GM12878 (cell line): ENCODE measurements around the gene MCOLN3. TPM values are rescaled to one million over a fixed set of nuclear protein-coding genes. Genes with fewer than 3 reads are reported as not detected.

Experiments
- ATAC-seq: fragments of 200-7000 bp; cut with Tn5 transposase; 3 replicates; pipeline ENCODE4 v1.9.1; 2020; ENCODE audit warnings: mild to moderate bottlenecking, moderate library complexity
- BruUV-seq: library from RNA; stranded (reverse); fragments of 400-500 nt; replicated peaks from 2 replicates; lab custom pipeline; 2021; lab: Mats Ljungman, UMichigan
- CTCF ChIA-PET: fragments of 300-600 bp; sonication (Branson Sonifier 250); formaldehyde crosslinking; extraction: SDS; loops from one replicate; lab custom pipeline; 2021; ENCODE audit warnings: inconsistent platforms; lab: Yijun Ruan, JAX
- POLR2A ChIA-PET: fragments of 350-600 bp; formaldehyde crosslinking; extraction: SDS; loops from one replicate; lab custom pipeline; 2021; ENCODE audit warnings: inconsistent platforms; lab: Charles Lee
- RAD21 ChIA-PET: fragments of 300-600 bp; sonication (Branson Sonifier 250); formaldehyde crosslinking; loops from one replicate; lab custom pipeline; 2023; ENCODE audit warnings: antibody characterized with exemption; ENCODE audit not compliant: unreplicated experiment; lab: Charles Lee
- SMC1A ChIA-PET: fragments of 300-600 bp; sonication (Branson Sonifier 250); formaldehyde crosslinking; loops from one replicate; lab custom pipeline; 2023; ENCODE audit not compliant: unreplicated experiment, uncharacterized antibody; lab: Charles Lee
- DNase-seq: peaks from one replicate; pipeline ENCODE4 v3.0.0-alpha.2; 2011; ENCODE audit warnings: low read depth, low spot score
- FAIRE-seq: peaks from 3 replicates; lab custom pipeline; 2011; peaks lifted over from hg19 to GRCh38; lab: Jason Lieb, UNC
- H2AFZ ChIP-seq: 2 replicates; pipeline ENCODE4 v1.6.0; 2011; ENCODE audit warnings: low read depth, low read length, control low read depth; ENCODE audit not compliant: control insufficient read depth
- H3K27ac ChIP-seq: 2 replicates; pipeline ENCODE4 v1.5.1; 2011; ENCODE audit warnings: control low read depth; ENCODE audit not compliant: control insufficient read depth, insufficient read depth
- H3K27me3 ChIP-seq, 2 experiments: replicated peaks in 1 of 2; 2 replicates each; pipeline versions ENCODE4 v1.6.0 to v1.6.1; 2011; ENCODE audit warnings: low read length in 1 of 2; ENCODE audit not compliant: control insufficient read depth in 2 of 2, insufficient read depth in 2 of 2
- H3K36me3 ChIP-seq, 2 experiments: 2 replicates each; pipeline ENCODE4 v1.5.1; 2011; ENCODE audit warnings: low read length in 1 of 2; ENCODE audit not compliant: control insufficient read depth in 2 of 2, insufficient read depth in 2 of 2
- H3K4me1 ChIP-seq: 2 replicates; pipeline ENCODE4 v1.6.1; 2011; ENCODE audit warnings: mild to moderate bottlenecking, low read length, moderate library complexity, mixed read lengths; ENCODE audit not compliant: control insufficient read depth, insufficient read depth
- H3K4me2 ChIP-seq: 2 replicates; pipeline ENCODE4 v1.6.0; 2011; ENCODE audit warnings: control low read depth; ENCODE audit not compliant: control insufficient read depth, insufficient read depth
- H3K4me3 ChIP-seq: fragments of 200-600 bp; sonication (generic); 2 replicates; pipeline ENCODE4 v1.5.1; 2016
- H3K79me2 ChIP-seq: 2 replicates; pipeline ENCODE4 v1.6.0; 2011; ENCODE audit warnings: low read length; ENCODE audit not compliant: control insufficient read depth, insufficient read depth
- H3K9ac ChIP-seq: 2 replicates; pipeline ENCODE4 v1.8.0; 2011; ENCODE audit warnings: low read length, control low read depth, mixed read lengths; ENCODE audit not compliant: control insufficient read depth, insufficient read depth
- H3K9me3 ChIP-seq: replicated peaks from 3 replicates; pipeline ENCODE4 v1.5.1; 2011; ENCODE audit warnings: mild to moderate bottlenecking, low read length; ENCODE audit not compliant: control insufficient read depth, insufficient read depth
- H4K20me1 ChIP-seq: 2 replicates; pipeline ENCODE4 v1.6.0; 2011; ENCODE audit not compliant: control insufficient read depth, insufficient read depth
- BHLHE40 ChIP-seq, 2 experiments: fragments of 450-650 bp in 1 of 2; IDR thresholded peaks; 2 replicates each; pipeline ENCODE4 v1.6.1; 2011 to 2017; ENCODE audit warnings: low read depth in 2 of 2, borderline replicate concordance in 1 of 2, improper control_type of control experiment in 1 of 2, low read length in 1 of 2, mild to moderate bottlenecking in 1 of 2
- CTCF ChIP-seq, 3 experiments: IDR thresholded peaks in 2 of 3; conservative IDR thresholded peaks in 1 of 3; 2 replicates each; pipeline ENCODE4 v1.5.1; 2011; ENCODE audit warnings: low read depth in 3 of 3, low read length in 3 of 3, mild to moderate bottlenecking in 3 of 3, control low read depth in 2 of 3, moderate library complexity in 2 of 3, inconsistent platforms in 1 of 3, mixed read lengths in 1 of 3; ENCODE audit not compliant: control insufficient read depth in 2 of 3, insufficient read depth in 1 of 3; ENCODE audit errors: extremely low read depth in 1 of 3
- DPF2 ChIP-seq: fragments of 450-650 bp; IDR thresholded peaks from 2 replicates; pipeline ENCODE4 v1.6.1; 2017; ENCODE audit warnings: mild to moderate bottlenecking
- IKZF1 ChIP-seq: fragments of 450-650 bp; conservative IDR thresholded peaks from 2 replicates; pipeline ENCODE4 v1.6.1; 2017; ENCODE audit warnings: antibody characterized with exemption, mild to moderate bottlenecking
- MXI1 ChIP-seq: fragments of 150-350 bp; IDR thresholded peaks from 2 replicates; pipeline ENCODE4 v1.6.1; 2011; ENCODE audit warnings: low read depth, mild to moderate bottlenecking, inconsistent platforms, low read length, improper control_type of control experiment
- MYB ChIP-seq: fragments of 150-350 bp; IDR thresholded peaks from 2 replicates; pipeline ENCODE4 v1.6.1; 2014; ENCODE audit warnings: mild to moderate bottlenecking, low read depth, low read length, borderline replicate concordance
- SMAD1 ChIP-seq: fragments of 450-650 bp; IDR thresholded peaks from 2 replicates; pipeline ENCODE4 v1.6.1; 2018; ENCODE audit warnings: mild to moderate bottlenecking, low read depth; ENCODE audit not compliant: partially characterized antibody
- TARDBP ChIP-seq: IDR thresholded peaks from 2 replicates; pipeline ENCODE4 v1.6.1; 2016; ENCODE audit warnings: borderline replicate concordance
- ZNF24 ChIP-seq: fragments of 450-650 bp; IDR thresholded peaks from 2 replicates; pipeline ENCODE4 v1.6.1; 2017; ENCODE audit warnings: antibody characterized with exemption, mild to moderate bottlenecking
- ZNF274 ChIP-seq: IDR thresholded peaks from one replicate; pipeline ENCODE4 v1.8.0; 2011; ENCODE audit not compliant: insufficient read length, insufficient read depth
- WGBS: methylation state at CpG from one replicate; pipeline ENCODE4 v1.1.6; 2016; ENCODE audit warnings: low lambda C conversion rate; ENCODE audit not compliant: insufficient replicate concordance, insufficient coverage; ENCODE audit errors: missing lambda C conversion rate; 5-methylcytosine and 5-hydroxymethylcytosine counted together
- in situ Hi-C: fragments of 300-500 bp; cut with MboI; formaldehyde crosslinking; loops from 9 replicates; pipeline ENCODE4 v1.14.3; 2018; ENCODE audit warnings: mixed read lengths
- intact Hi-C: fragments of 100-400 bp; cut with micrococcal nuclease; formaldehyde crosslinking; loops from one replicate; pipeline ENCODE4 v1.14.2; 2022; ENCODE audit not compliant: unreplicated experiment
- polyA plus RNA-seq, 11 experiments: library from polyadenylated mRNA; depleted of rRNA in 4 of 11; unstranded in 6 of 11; stranded (reverse) in 5 of 11; fragments of >200 nt; fragmentation: Nextera tagmentation in 4 of 11; fragmentation: Illumina TruSeq in 1 of 11; extraction: Ambion mirVana in 4 of 11; extraction: Trizol in 1 of 11; gene quantifications; 1 replicate in 1 of 11; 2 replicates in 10 of 11; pipeline versions ENCODE4 v1.2.1 to v1.2.3, GENCODE V29; 2011 to 2016; ENCODE audit warnings: inconsistent platforms in 2 of 11, missing spikeins in 2 of 11, low read depth in 1 of 11
- total RNA-seq, 4 experiments: library from RNA; depleted of rRNA in 3 of 4; stranded (reverse); fragments of >200 nt in 3 of 4; fragmentation: Illumina TruSeq in 1 of 4; extraction: Trizol in 1 of 4; gene quantifications; 2 replicates each; pipeline versions ENCODE4 v1.2.1 to v1.2.3, GENCODE V29; 2013 to 2021
- TF ChIP-seq, protein P1 (sequence below): fragments of 450-650 bp; IDR thresholded peaks from 2 replicates; pipeline ENCODE4 v1.6.1; 2017; ENCODE audit warnings: mild to moderate bottlenecking, moderate library complexity

The MCOLN3 gene
- total and polyA plus RNA-seq, 10 of the 15 experiments (the other 5 are each of a cell fraction or from before 2014, with no cell fraction given): 0.48 to 7.4 (median 3.8) TPM

- TF ChIP-seq DPF2 (peak; percentile 67; the same call in 1 of the 2 replicates), ZNF24 (0 out of 2 replicates have a peak, but pooled peaks have one; percentile 19), IKZF1 (peak; percentile 31)
Observed at GRCh38 chr1:84997667-84998600, 50.4 kb downstream of the MCOLN3 start (continued).

DNA sequence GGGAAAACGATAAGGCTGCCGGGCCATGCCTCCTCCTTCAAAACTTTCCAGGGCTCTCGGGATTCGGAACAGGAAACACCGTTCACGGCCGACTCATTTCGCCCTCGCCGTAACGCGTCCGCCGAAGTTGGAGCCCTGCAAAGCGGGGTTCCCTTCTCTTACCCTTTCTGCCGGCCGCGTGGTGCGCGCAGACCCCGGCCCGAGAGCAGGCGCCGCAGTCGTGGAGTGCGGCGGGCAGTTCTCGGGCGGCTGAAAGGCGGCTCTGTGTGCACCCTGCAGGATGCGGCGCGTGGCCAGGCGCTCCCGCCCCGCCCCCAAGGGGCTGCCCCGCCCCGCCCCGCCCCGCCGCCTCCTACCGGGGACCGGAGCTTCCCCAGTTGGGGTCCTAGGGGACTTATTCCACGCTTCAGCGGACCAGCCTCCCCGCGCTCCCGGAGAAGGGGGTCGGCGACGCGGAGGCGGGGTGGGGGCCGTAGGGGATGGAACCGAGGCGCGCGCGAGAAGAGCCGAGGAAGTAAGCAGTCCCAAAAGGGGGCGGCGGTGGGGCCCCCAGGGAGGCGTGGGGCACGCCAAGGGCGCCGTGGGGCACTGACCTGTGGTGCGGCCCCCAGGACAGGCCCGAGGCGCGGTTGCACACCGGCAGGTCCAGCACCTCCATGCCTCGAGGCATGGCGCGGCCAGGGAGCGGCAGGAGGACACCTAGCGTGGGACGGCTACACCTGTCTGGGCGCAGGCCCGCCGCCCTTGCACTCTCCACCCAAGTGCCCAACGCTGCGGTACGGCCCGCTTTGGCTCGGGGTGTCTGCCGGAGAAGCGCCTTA is 51.2 kb downstream of the MCOLN3 start, which contains the start of gene MCOLN2:
Gene MCOLN2 (minus strand): TSS at position 268 of the 821 bp plus-strand sequence. CDS start 241 bp downstream, at position 27.
- H3K27ac ChIP-seq: peak within 1 kb of the TSS; percentile 99
- TF ChIP-seq TARDBP: no peak
- no peak for TF ChIP-seq MYB
- TF ChIP-seq BHLHE40 (IDR thresholded peaks at IDR 0.05; ENCODE audit: borderline replicate concordance in 1 of 2, low read depth in 2 of 2, low read length in 1 of 2): peak in 1 of 2 experiments; percentile 20; a peak in 1 of 4 replicates
- no peak for TF ChIP-seq ZNF274
- TF ChIP-seq SMAD1: no peak
- TF ChIP-seq MXI1: peak; percentile 38; the same call in 1 of the 2 replicates
- TF ChIP-seq CTCF (IDR thresholded peaks at IDR 0.05 in 2 of 3, conservative IDR thresholded peaks at IDR 0.05 in 1 of 3; ENCODE audit: control insufficient read depth in 2 of 3, extremely low read depth in 1 of 3, insufficient read depth in 1 of 3, low read depth in 3 of 3, low read length in 3 of 3): 0 out of 6 replicates have a peak, but pooled peaks of 1 of the 3 experiments have one; percentile 4
- TF ChIP-seq, protein P1, sequence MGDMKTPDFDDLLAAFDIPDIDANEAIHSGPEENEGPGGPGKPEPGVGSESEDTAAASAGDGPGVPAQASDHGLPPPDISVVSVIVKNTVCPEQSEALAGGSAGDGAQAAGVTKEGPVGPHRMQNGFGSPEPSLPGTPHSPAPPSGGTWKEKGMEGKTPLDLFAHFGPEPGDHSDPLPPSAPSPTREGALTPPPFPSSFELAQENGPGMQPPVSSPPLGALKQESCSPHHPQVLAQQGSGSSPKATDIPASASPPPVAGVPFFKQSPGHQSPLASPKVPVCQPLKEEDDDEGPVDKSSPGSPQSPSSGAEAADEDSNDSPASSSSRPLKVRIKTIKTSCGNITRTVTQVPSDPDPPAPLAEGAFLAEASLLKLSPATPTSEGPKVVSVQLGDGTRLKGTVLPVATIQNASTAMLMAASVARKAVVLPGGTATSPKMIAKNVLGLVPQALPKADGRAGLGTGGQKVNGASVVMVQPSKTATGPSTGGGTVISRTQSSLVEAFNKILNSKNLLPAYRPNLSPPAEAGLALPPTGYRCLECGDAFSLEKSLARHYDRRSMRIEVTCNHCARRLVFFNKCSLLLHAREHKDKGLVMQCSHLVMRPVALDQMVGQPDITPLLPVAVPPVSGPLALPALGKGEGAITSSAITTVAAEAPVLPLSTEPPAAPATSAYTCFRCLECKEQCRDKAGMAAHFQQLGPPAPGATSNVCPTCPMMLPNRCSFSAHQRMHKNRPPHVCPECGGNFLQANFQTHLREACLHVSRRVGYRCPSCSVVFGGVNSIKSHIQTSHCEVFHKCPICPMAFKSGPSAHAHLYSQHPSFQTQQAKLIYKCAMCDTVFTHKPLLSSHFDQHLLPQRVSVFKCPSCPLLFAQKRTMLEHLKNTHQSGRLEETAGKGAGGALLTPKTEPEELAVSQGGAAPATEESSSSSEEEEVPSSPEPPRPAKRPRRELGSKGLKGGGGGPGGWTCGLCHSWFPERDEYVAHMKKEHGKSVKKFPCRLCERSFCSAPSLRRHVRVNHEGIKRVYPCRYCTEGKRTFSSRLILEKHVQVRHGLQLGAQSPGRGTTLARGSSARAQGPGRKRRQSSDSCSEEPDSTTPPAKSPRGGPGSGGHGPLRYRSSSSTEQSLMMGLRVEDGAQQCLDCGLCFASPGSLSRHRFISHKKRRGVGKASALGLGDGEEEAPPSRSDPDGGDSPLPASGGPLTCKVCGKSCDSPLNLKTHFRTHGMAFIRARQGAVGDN: 0 out of 2 replicates have a peak, but pooled peaks have one; percentile 38

More for the DNA sequence above, 51.2 kb downstream of the MCOLN3 start, which contains the start of gene MCOLN2:
- H4K20me1 ChIP-seq: no peaks in the 10 kb centered on the region
- RAD21 ChIA-PET: interaction anchor here (1.5 to 7.2 kb wide), 7 partner anchors 21 to 52 kb away, joined by 3 to 62 read pairs (median 38); no protein-coding TSS in a partner anchor
- no peaks in the 10 kb centered on the region for H3K27me3 ChIP-seq
- H2AFZ ChIP-seq: peak within 1 kb of the TSS; percentile 62
- in situ Hi-C loops (loop anchor here (25.0 kb wide), 1 partner anchor 1915 kb away; the partner anchor contains the start of genes HS2ST1 and SELENOF), intact Hi-C loops (loop anchor here (2.0 to 10.0 kb wide), 3 partner anchors 30 to 422 kb away; partner anchors contain the start of gene CTBS)
- H3K9me3 ChIP-seq: no peaks in the 10 kb centered on the region; the same call in 2 of the 3 replicates
- peaks cover 85% of the 10 kb centered on the region for H3K79me2 ChIP-seq
- H3K4me2 ChIP-seq: peak within 1 kb of the TSS; percentile 95
- under 1% methylated on average over 41 of the region's 87 CpGs for WGBS
- CTCF ChIA-PET: interaction anchor here (0.6 to 3.7 kb wide), 5 partner anchors 23 to 52 kb away, joined by 3 to 49 read pairs (median 7); no protein-coding TSS in a partner anchor
- POLR2A ChIA-PET: interaction anchor here (0.7 to 3.6 kb wide), 3 partner anchors 13 to 24 kb away, joined by 3 to 48 read pairs (median 3); no protein-coding TSS in a partner anchor
- peak within 1 kb of the TSS; percentile 97 for H3K9ac ChIP-seq
- ATAC-seq (peak; percentile 71), DNase-seq (no peak), FAIRE-seq (no peak)
- 0 out of 2 replicates have a peak, but pooled peaks cover 4% of the 10 kb centered on the region for H3K4me1 ChIP-seq
- H3K36me3 ChIP-seq: 0 out of 4 replicates have a peak, but pooled peaks cover 0 to 2% of the 10 kb centered on the region in 2 experiments
- peak within 1 kb of the TSS; percentile 95 for H3K4me3 ChIP-seq
- BruUV-seq: no TSS peak
- SMC1A ChIA-PET: interaction anchor here (2.3 to 4.1 kb wide), 4 partner anchors 26 to 52 kb away, joined by 10 to 61 read pairs (median 43); no protein-coding TSS in a partner anchor
